Coronary artery (tissue), 2 donors: Measurements from ENCODE around the gene MSX1.
A peak's percentile ranks its signal among the peaks of the same experiment; 100 is the strongest.
"Not testable (repeated sequence)": the region's sequence is repeated elsewhere in the genome, so short reads cannot be mapped to it uniquely, and the experiment has no call there.

Source experiments
- DNase-seq: peaks from one replicate; pipeline ENCODE4 v3.0.0-alpha.2; 2017; ENCODE audit warnings: low spot score
- H3K27ac ChIP-seq, 2 donors: fragments of 200-600 bp; sonication (generic); one replicate each; pipeline ENCODE4 v1.5.1; 2016 to 2019
- H3K4me3 ChIP-seq: fragments of 200-600 bp; sonication (generic); 2 replicates; pipeline ENCODE4 v1.5.1; 2016; ENCODE audit warnings: mild to moderate bottlenecking, moderate library complexity
- CTCF ChIP-seq: fragments of 200-600 bp; sonication (generic); IDR thresholded peaks from one replicate; pipeline ENCODE4 v1.5.1; 2019; ENCODE audit warnings: antibody characterized with exemption

The MSX1 gene

GRCh38 chr4:4820261-4820660 lies 39.2 kb upstream of the MSX1 start:
- no peak for DNase-seq
- Histone ChIP-seq H3K27ac (no peak overlapping the region), H3K4me3 (no peak overlapping the region)
- TF ChIP-seq CTCF: no peak

GRCh38 chr4:4820739-4821138 lies 38.7 kb upstream of the MSX1 start:
- DNase-seq: no peak
- H3K27ac ChIP-seq: no peak overlapping the region

GRCh38 chr4:4821577-4821976 lies 37.9 kb upstream of the MSX1 start:
- TF ChIP-seq CTCF: no peak
- no peak for DNase-seq
- no peak overlapping the region for H3K4me3 ChIP-seq
- no peak overlapping the region for H3K27ac ChIP-seq

More at GRCh38 chr4:4820739-4821138, 38.7 kb upstream of the MSX1 start:
- no peak overlapping the region for H3K4me3 ChIP-seq
- no peak for TF ChIP-seq CTCF

GRCh38 chr4:4822286-4822685 lies 37.2 kb upstream of the MSX1 start:
- not testable (repeated sequence) for H3K27ac ChIP-seq, DNase-seq, H3K4me3 ChIP-seq

GRCh38 chr4:4823621-4824162 lies 35.8 kb upstream of the MSX1 start:
- H3K4me3 ChIP-seq: no peak overlapping the region
- TF ChIP-seq CTCF: no peak
- H3K27ac ChIP-seq: no peak overlapping the region
- DNase-seq: no peak

- Histone ChIP-seq H3K27ac (no peak overlapping the region), H3K4me3 (no peak overlapping the region)
- DNase-seq: no peak
- no peak for TF ChIP-seq CTCF
These were observed 35.2 kb upstream of the MSX1 start for GRCh38 chr4:4824232-4824631.

- peak; percentile 14 for DNase-seq
- no peak for TF ChIP-seq CTCF
- Histone ChIP-seq H3K27ac (no peak overlapping the region), H3K4me3 (no peak overlapping the region)
These were observed 34.0 kb upstream of the MSX1 start for GRCh38 chr4:4825431-4825830.

- no peak for TF ChIP-seq CTCF
These were observed 29.6 kb upstream of the MSX1 start for GRCh38 chr4:4829837-4830236.

More at GRCh38 chr4:4829837-4830236, 29.6 kb upstream of the MSX1 start:
- Histone ChIP-seq H3K27ac (no peak overlapping the region), H3K4me3 (no peak overlapping the region)
- DNase-seq: no peak
